Measurements from ENCODE around the gene NDC80.

DNA sequence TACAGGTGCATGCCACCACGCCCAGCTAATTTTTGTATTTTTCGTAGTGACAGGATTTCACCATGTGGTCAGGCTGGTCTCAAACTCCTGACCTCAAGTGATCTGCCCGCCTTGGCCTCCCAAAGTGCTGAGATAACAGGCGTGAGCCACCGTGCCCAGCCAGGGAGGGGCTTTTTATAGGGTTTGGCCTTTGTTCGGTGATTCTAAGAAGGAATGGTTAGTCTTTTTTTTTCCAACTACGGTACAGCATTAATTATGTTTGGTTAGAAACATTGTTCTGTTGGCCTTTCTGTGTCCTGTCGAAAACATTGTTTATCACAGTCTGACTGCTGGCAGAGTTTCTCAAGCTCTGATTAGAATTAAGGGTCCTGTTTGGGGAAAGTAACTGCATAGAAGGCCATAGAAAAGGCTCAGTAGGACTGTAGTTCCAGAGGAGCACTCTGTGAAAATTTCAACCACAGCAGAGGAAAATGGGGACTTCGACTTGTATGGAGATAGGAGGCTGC, 64.8 kb downstream of the NDC80 start:
- TF ChIP-seq, protein P1, sequence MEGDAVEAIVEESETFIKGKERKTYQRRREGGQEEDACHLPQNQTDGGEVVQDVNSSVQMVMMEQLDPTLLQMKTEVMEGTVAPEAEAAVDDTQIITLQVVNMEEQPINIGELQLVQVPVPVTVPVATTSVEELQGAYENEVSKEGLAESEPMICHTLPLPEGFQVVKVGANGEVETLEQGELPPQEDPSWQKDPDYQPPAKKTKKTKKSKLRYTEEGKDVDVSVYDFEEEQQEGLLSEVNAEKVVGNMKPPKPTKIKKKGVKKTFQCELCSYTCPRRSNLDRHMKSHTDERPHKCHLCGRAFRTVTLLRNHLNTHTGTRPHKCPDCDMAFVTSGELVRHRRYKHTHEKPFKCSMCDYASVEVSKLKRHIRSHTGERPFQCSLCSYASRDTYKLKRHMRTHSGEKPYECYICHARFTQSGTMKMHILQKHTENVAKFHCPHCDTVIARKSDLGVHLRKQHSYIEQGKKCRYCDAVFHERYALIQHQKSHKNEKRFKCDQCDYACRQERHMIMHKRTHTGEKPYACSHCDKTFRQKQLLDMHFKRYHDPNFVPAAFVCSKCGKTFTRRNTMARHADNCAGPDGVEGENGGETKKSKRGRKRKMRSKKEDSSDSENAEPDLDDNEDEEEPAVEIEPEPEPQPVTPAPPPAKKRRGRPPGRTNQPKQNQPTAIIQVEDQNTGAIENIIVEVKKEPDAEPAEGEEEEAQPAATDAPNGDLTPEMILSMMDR (IDR thresholded peaks at IDR 0.05), result no peak
- TF ChIP-seq POLR2A (IDR thresholded peaks at IDR 0.05), result no peak
